A549 (cell line): ENCODE results near the gene PPIE. TPM values are rescaled to one million over a fixed set of nuclear protein-coding genes. Genes with fewer than 3 reads are reported as not detected.

Source experiments
- ATAC-seq, 2 experiments: fragments of 200-7000 bp in 1 of 2; fragments of >200 bp in 1 of 2; cut with Nextera tagmentation in 1 of 2; cut with Tn5 transposase in 1 of 2; 3 replicates each; pipeline versions ENCODE4 v1.8.0 to v1.9.1; 2018 to 2020; ENCODE audit warnings: mild to moderate bottlenecking in 1 of 2, moderate library complexity in 1 of 2
- CTCF ChIA-PET: fragments of 300-600 bp; sonication (Branson Sonifier 250); formaldehyde crosslinking; extraction: SDS; loops from one replicate; lab custom pipeline; 2021; ENCODE audit warnings: antibody characterized with exemption, inconsistent platforms; lab: Yijun Ruan, JAX
- POLR2A ChIA-PET: fragments of 350-600 bp; formaldehyde crosslinking; extraction: SDS; loops from one replicate; lab custom pipeline; 2021; ENCODE audit warnings: antibody characterized with exemption, inconsistent platforms; lab: Yijun Ruan, JAX
- DNase-seq, 2 experiments: peaks; one replicate each; pipeline versions ENCODE4 v3.0.0 to v3.0.0-alpha.2; 2011 to 2016; ENCODE audit warnings: low read depth in 1 of 2, low spot score in 1 of 2
- FAIRE-seq: peaks from 2 replicates; lab custom pipeline; 2011; peaks lifted over from hg19 to GRCh38; lab: Jason Lieb, UNC
- H3K27ac ChIP-seq, 2 experiments: fragments of >200 bp; sonication (Bioruptor Twin); formaldehyde crosslinking; 3 replicates each; pipeline ENCODE4 v1.5.1; 2016 to 2017
- H3K4me1 ChIP-seq: fragments of >200 bp; sonication (Bioruptor Twin); formaldehyde crosslinking; 3 replicates; pipeline ENCODE4 v1.6.1; 2016
- H3K4me2 ChIP-seq: fragments of >200 bp; sonication (Bioruptor Twin); formaldehyde crosslinking; 3 replicates; pipeline ENCODE4 v1.6.1; 2016
- H3K4me3 ChIP-seq: fragments of >200 bp; sonication (Bioruptor Twin); formaldehyde crosslinking; 3 replicates; pipeline ENCODE4 v1.5.1; 2016
- H3K9me3 ChIP-seq: fragments of >200 bp; sonication (Bioruptor Twin); formaldehyde crosslinking; 3 replicates; pipeline ENCODE4 v1.6.1; 2016
- BCL3 ChIP-seq: fragments of >200 bp; sonication (Bioruptor Twin); formaldehyde crosslinking; IDR thresholded peaks from 3 replicates; pipeline ENCODE4 v1.6.1; 2016
- CEBPB ChIP-seq, 2 experiments: fragments of >200 bp in 1 of 2; sonication (Bioruptor Twin) in 1 of 2; formaldehyde crosslinking in 1 of 2; IDR thresholded peaks; 2 replicates each; pipeline ENCODE4 v1.6.1; 2012 to 2016
- CHD2 ChIP-seq: fragments of 150-350 bp; IDR thresholded peaks from 2 replicates; pipeline ENCODE4 v1.6.1; 2014; ENCODE audit warnings: low read length; ENCODE audit not compliant: partially characterized antibody
- CHD4 ChIP-seq: fragments of 200-600 bp; sonication (generic); IDR thresholded peaks from 2 replicates; pipeline ENCODE4 v1.6.1; 2016; ENCODE audit warnings: antibody characterized with exemption, mild to moderate bottlenecking, borderline replicate concordance
- GATA3 ChIP-seq: IDR thresholded peaks from 2 replicates; pipeline ENCODE4 v1.6.1; 2012; ENCODE audit warnings: borderline replicate concordance
- HEYL ChIP-seq: fragments of 250-450 bp; sonication (Bioruptor Pico); IDR thresholded peaks from 2 replicates; pipeline ENCODE4 v1.8.0; 2021; ENCODE audit warnings: mild to moderate bottlenecking, moderate library complexity
- HOXA7 ChIP-seq: fragments of 250-450 bp; sonication (Bioruptor Pico); IDR thresholded peaks from 2 replicates; pipeline ENCODE4 v1.5.0; 2020; ENCODE audit warnings: mild to moderate bottlenecking, moderate library complexity
- HOXB5 ChIP-seq: fragments of 250-450 bp; sonication (Bioruptor Pico); IDR thresholded peaks from 2 replicates; pipeline ENCODE4 v1.5.0; 2020; ENCODE audit warnings: mild to moderate bottlenecking, moderate library complexity
- KDM1A ChIP-seq: fragments of 200-600 bp; sonication (generic); IDR thresholded peaks from 2 replicates; pipeline ENCODE4 v1.6.1; 2016; ENCODE audit warnings: low read depth, mild to moderate bottlenecking
- MYC ChIP-seq: IDR thresholded peaks from 2 replicates; pipeline ENCODE4 v1.6.1; 2012; ENCODE audit warnings: mild to moderate bottlenecking, inconsistent platforms, low read length, improper control_type of control experiment, borderline replicate concordance
- NFE2L2 ChIP-seq: fragments of 150-350 bp; conservative IDR thresholded peaks from 2 replicates; pipeline ENCODE4 v1.6.1; 2014; ENCODE audit warnings: low read length
- NR3C1 ChIP-seq: fragments of >200 bp; sonication (Bioruptor Twin); formaldehyde crosslinking; IDR thresholded peaks from 3 replicates; pipeline ENCODE4 v1.6.1; 2017
- POLR2A ChIP-seq: IDR thresholded peaks from 2 replicates; pipeline ENCODE4 v1.6.1; 2012; ENCODE audit warnings: mild to moderate bottlenecking, low read length
- POLR2AphosphoS2 ChIP-seq: conservative IDR thresholded peaks from 2 replicates; pipeline ENCODE4 v1.6.1; 2012; ENCODE audit warnings: low read length, improper control_type of control experiment, inconsistent platforms
- RAD21 ChIP-seq, 2 experiments: fragments of >200 bp in 1 of 2; sonication (Bioruptor Twin) in 1 of 2; formaldehyde crosslinking in 1 of 2; IDR thresholded peaks in 1 of 2; conservative IDR thresholded peaks in 1 of 2; 2 replicates in 1 of 2; 3 replicates in 1 of 2; pipeline ENCODE4 v1.6.1; 2012 to 2018; ENCODE audit warnings: inconsistent platforms in 1 of 2
- RARB ChIP-seq: fragments of 250-450 bp; sonication (Bioruptor Pico); IDR thresholded peaks from 2 replicates; pipeline ENCODE4 v1.8.0; 2021; ENCODE audit warnings: mild to moderate bottlenecking, moderate library complexity
- RCOR1 ChIP-seq: fragments of 150-350 bp; IDR thresholded peaks from 2 replicates; pipeline ENCODE4 v1.6.1; 2014; ENCODE audit warnings: antibody characterized with exemption, low read length, low read depth
- RNF2 ChIP-seq: fragments of 200-600 bp; sonication (generic); IDR thresholded peaks from 2 replicates; pipeline ENCODE4 v1.6.1; 2016; ENCODE audit warnings: low read depth, mild to moderate bottlenecking, antibody characterized with exemption, moderate library complexity, borderline replicate concordance
- SMC3 ChIP-seq: fragments of >200 bp; sonication (Bioruptor Twin); formaldehyde crosslinking; IDR thresholded peaks from 3 replicates; pipeline ENCODE4 v1.6.1; 2018; ENCODE audit warnings: inconsistent platforms
- TFCP2L1 ChIP-seq: fragments of 250-450 bp; sonication (Bioruptor Pico); IDR thresholded peaks from 2 replicates; pipeline ENCODE4 v1.5.0; 2021; ENCODE audit warnings: mild to moderate bottlenecking
- WGBS: methylation state at CpG from one replicate; pipeline ENCODE4 v1.1.6; 2017; ENCODE audit errors: missing lambda C conversion rate; 5-methylcytosine and 5-hydroxymethylcytosine counted together
- polyA plus RNA-seq, 4 experiments: library from polyadenylated mRNA; depleted of rRNA in 3 of 4; stranded (reverse); fragments of >200 nt; fragmentation: RNase III in 1 of 4; extraction: RNeasy Plus Mini Kit Qiagen cat#74134 plus additional on column Dnase treatment in 1 of 4; gene quantifications; 2 replicates in 3 of 4; 3 replicates in 1 of 4; pipeline ENCODE4 v1.2.3, GENCODE V29; 2011 to 2017
- TF ChIP-seq, protein P1 (sequence below): fragments of 250-450 bp; sonication (Bioruptor Pico); IDR thresholded peaks from 2 replicates; pipeline ENCODE4 v1.5.0; 2021; ENCODE audit warnings: mild to moderate bottlenecking, moderate library complexity, borderline replicate concordance
- TF ChIP-seq, protein P2 (sequence below): IDR thresholded peaks from 2 replicates; pipeline ENCODE4 v1.6.1; 2012
- TF ChIP-seq, protein P3 (sequence below): fragments of 250-450 bp; sonication (Bioruptor Pico); IDR thresholded peaks from 2 replicates; pipeline ENCODE4 v1.5.0; 2020; ENCODE audit warnings: low read depth, mild to moderate bottlenecking, moderate library complexity

Gene PPIE
- polyA plus RNA-seq, 2 of the 4 experiments (the other 2 are of a cell fraction) = 46.6 to 75.6 TPM

GRCh38 chr1:39704757-39705156 is 33.9 kb upstream of the PPIE start (continued):
- TF ChIP-seq, protein P1, sequence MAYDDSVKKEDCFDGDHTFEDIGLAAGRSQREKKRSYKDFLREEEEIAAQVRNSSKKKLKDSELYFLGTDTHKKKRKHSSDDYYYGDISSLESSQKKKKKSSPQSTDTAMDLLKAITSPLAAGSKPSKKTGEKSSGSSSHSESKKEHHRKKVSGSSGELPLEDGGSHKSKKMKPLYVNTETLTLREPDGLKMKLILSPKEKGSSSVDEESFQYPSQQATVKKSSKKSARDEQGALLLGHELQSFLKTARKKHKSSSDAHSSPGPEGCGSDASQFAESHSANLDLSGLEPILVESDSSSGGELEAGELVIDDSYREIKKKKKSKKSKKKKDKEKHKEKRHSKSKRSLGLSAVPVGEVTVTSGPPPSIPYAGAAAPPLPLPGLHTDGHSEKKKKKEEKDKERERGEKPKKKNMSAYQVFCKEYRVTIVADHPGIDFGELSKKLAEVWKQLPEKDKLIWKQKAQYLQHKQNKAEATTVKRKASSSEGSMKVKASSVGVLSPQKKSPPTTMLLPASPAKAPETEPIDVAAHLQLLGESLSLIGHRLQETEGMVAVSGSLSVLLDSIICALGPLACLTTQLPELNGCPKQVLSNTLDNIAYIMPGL (CRISPR knock-in tag) = no peak
- no peak for TF ChIP-seq HOXB5 (CRISPR knock-in tag)
- TF ChIP-seq POLR2AphosphoS2 = no peak
- TF ChIP-seq RARB (CRISPR knock-in tag) = no peak
- TF ChIP-seq GATA3 = no peak
- TF ChIP-seq, all 56 proteins: peak for 0

GRCh38 chr1:39707506-39707905 is 31.2 kb upstream of the PPIE start:
- DNase-seq (no peak), ATAC-seq (no peak), FAIRE-seq (no peak)
- WGBS = 88% methylated on average over 4 of the region's 4 CpGs
- H3K4me3 ChIP-seq = no peak overlapping the region
- CTCF ChIA-PET = no interaction called here
- no peak overlapping the region for H3K27ac ChIP-seq
- no peaks in the 10 kb centered on the region for H3K4me1 ChIP-seq
- no peak overlapping the region for H3K4me2 ChIP-seq
- TF ChIP-seq SMC3 (no peak), CHD4 (no peak), NR3C1 (no peak)
- TF ChIP-seq, protein P2, sequence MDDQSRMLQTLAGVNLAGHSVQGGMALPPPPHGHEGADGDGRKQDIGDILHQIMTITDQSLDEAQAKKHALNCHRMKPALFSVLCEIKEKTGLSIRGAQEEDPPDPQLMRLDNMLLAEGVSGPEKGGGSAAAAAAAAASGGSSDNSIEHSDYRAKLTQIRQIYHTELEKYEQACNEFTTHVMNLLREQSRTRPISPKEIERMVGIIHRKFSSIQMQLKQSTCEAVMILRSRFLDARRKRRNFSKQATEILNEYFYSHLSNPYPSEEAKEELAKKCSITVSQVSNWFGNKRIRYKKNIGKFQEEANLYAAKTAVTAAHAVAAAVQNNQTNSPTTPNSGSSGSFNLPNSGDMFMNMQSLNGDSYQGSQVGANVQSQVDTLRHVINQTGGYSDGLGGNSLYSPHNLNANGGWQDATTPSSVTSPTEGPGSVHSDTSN = no peak
- POLR2A ChIA-PET = no interaction called here
- no peaks in the 10 kb centered on the region for H3K9me3 ChIP-seq

DNA sequence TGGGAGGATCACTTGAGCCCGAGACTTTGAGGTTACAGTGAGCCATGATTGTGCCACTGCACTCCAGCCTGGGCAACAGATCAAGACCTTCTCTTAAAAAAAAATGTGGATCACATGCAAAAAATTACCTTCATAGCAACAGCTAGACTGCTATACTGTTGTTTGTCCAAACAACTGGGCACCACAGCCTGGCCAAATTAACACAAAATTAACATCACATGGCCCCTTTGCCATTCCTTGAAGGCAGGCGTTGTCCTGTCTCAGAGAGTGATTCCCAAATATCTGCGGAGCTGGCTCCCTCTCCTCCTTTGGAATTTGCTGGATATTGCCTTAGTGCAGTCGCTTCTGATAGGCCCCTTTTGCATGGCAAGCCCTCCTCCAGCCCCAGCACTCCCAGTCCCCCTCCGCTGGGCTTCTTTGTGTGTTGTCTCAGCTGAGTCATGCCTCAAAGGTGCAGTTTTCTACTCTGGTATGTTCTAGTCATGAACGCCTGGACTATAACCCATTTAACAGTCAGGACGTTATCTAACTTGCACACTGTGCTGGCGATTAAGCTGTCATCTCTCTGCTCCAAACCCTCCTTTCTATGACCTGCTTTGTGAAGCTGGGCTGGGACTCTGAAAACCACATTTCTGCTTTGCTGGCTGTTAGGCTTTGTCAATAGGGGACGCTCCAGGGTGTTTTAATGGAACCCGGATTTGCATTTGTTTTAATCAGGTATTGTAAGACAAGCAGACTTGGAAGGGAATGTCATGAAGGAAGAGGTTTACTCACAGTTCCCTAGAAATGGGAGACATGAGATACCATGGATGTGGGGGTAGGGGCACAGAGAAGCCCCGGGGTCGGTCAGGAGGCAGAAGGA is 27.3 kb upstream of the PPIE start:
- ChIA-PET POLR2A (no interaction called here), CTCF (interaction anchor here (0.9 to 2.2 kb wide), 6 partner anchors 9 to 106 kb away, joined by 3 to 11 read pairs (median 4); no protein-coding TSS in a partner anchor)
- Histone ChIP-seq H3K4me2 (no peak overlapping the region), H3K4me1 (no peaks in the 10 kb centered on the region), H3K27ac (no peak overlapping the region), H3K9me3 (no peaks in the 10 kb centered on the region), H3K4me3 (no peak overlapping the region)
- no peak for TF ChIP-seq NR3C1
- TF ChIP-seq RCOR1 = no peak
- TF ChIP-seq, protein P3, sequence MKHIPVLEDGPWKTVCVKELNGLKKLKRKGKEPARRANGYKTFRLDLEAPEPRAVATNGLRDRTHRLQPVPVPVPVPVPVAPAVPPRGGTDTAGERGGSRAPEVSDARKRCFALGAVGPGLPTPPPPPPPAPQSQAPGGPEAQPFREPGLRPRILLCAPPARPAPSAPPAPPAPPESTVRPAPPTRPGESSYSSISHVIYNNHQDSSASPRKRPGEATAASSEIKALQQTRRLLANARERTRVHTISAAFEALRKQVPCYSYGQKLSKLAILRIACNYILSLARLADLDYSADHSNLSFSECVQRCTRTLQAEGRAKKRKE (CRISPR knock-in tag) = no peak
- no peak for TF ChIP-seq KDM1A
- no peak for TF ChIP-seq NFE2L2
- TF ChIP-seq POLR2A = no peak
- FAIRE-seq = no peak
- no peak for DNase-seq
- 51% methylated on average over 12 of the region's 12 CpGs for whole genome bisulfite sequencing
- ATAC-seq = no peak

GRCh38 chr1:39711966-39712340 is 26.7 kb upstream of the PPIE start:
- 69% methylated on average over 6 of the region's 6 CpGs for WGBS
- FAIRE-seq (no peak), DNase-seq (no peak), ATAC-seq (no peak)
- H3K4me3 ChIP-seq = no peak overlapping the region
- CTCF ChIA-PET = interaction anchor here (0.6 to 2.2 kb wide), 6 partner anchors 8 to 223 kb away, joined by 3 to 11 read pairs (median 3); no protein-coding TSS in a partner anchor
- POLR2A ChIA-PET = no interaction called here
- no peak overlapping the region for H3K27ac ChIP-seq
- H3K4me2 ChIP-seq = no peak overlapping the region
- H3K9me3 ChIP-seq = no peaks in the 10 kb centered on the region
- H3K4me1 ChIP-seq = no peaks in the 10 kb centered on the region
- TF ChIP-seq, protein P1 (CRISPR knock-in tag) = no peak
- TF ChIP-seq CHD2 = no peak
- TF ChIP-seq MYC = no peak
- TF ChIP-seq CEBPB (IDR thresholded peaks at IDR 0.05) = no peak
- no peak for TF ChIP-seq HOXA7 (CRISPR knock-in tag)
- no peak for TF ChIP-seq SMC3
- TF ChIP-seq TFCP2L1 (CRISPR knock-in tag) = no peak
- no peak for TF ChIP-seq BCL3
- TF ChIP-seq RAD21 (conservative IDR thresholded peaks at IDR 0.05 in 1 of 2, IDR thresholded peaks at IDR 0.05 in 1 of 2) = no peak
- no peak for TF ChIP-seq RCOR1
- no peak for TF ChIP-seq HEYL (CRISPR knock-in tag)
- TF ChIP-seq RNF2 = no peak
